Cardiac ventricle fibroblast (primary cell): ENCODE results near the gene POTEG. TPM values are rescaled to one million over a fixed set of nuclear protein-coding genes. Genes with fewer than 3 reads are reported as not detected.

Experiments
- total RNA-seq: library from RNA; depleted of rRNA; stranded (reverse); fragments of >200 nt; gene quantifications from 2 replicates; pipeline ENCODE4 v1.2.3, GENCODE V29; 2015

POTEG gene
- total RNA-seq = not detected in 2 replicates

GRCh38 chr14:19434241-19434640, at the start of gene POTEG:
POTEG (minus strand) TSS chr14:19434341; CDS start chr14:19434289, 52 bp downstream.

